Measurements from ENCODE around the gene PTPRF. TPM values are rescaled to one million over a fixed set of nuclear protein-coding genes. Genes with fewer than 3 reads are reported as not detected.

The PTPRF gene
- polyA plus RNA-seq, 10 donors, result 12.9 to 55.3 (median 17.0) TPM

DNA sequence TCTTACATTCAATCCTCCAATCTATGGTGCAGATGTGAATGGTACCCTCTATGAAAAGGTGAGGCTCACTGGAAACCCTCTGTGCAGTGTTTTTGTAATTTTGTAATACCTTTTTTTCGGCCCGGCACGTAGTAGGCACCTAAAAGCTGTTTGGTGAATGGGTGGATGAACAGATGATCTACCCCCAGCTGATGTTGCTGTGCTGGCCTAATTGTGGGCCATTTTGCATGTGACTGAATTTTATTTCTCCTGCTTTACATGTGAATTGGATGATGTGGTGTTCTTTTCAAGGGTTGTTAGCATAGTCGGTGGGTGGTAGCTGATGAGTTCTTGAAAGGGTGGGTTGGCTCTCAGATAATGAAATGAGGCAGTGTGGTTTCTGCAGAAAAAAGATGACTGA is 129.7 kb downstream of the PTPRF start:
- no peak for DNase-seq

DNA sequence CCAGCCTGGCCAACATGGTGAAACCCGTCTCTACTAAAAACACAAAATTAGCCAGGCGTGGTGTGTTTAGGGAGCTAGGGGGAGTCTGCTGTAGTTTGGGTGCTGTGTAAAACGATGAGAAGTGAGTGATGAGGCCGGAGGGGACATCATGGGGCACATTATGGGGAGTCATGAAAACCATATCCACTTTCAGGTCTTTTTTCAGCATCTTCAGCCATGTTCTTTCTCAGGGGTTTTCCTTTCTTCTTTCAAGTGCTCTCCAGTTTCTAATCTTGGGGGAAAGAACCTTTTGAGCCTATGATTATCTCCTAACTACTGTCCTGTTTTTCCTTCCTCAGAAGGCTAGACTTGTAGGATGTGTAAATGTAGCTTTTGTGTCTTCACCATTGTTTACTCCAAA is 133.7 kb downstream of the PTPRF start:
- no peak for DNase-seq

- no peak for DNase-seq
Observed at GRCh38 chr1:43666608-43667007, 135.9 kb downstream of the PTPRF start.

DNA sequence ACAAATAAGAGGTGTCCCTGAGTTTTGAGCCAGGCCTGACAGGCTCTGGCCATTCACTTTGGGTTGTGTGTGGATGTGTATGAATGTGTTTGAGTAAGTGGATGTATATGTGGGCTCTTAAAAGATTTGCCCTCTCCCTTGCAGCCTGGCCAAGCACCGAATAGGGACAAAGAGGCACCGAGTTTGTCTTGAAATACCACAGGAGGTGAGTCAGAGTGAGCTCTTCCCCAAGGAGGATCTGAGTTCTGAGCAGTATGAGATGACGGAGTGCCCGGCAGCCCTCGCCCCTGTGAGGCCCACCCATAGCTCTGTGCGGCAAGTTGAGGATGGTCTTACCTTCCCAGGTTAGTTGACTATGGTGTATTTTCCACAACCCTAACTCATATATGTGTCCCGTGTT is 138.3 kb downstream of the PTPRF start:
- no peak for DNase-seq

DNA sequence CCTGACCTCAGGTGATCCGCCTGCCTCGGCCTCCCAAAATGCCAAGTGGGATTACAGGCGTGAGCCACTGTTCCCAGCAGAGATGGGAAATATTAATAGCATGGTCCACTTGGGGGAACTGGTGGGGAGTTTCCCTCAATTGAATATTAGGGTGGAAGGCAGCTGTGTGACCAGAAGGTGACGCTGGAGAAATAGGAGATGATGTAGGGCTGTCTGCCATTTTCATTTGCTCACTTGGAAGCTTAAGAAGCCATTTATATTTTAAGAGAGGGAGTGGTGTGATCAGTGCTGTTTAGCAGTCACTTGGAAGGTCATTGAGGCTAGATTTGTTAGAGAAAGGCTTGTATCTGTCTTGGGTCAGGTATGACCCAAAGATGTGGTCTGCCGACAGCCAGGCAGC is 139.2 kb downstream of the PTPRF start:
- DNase-seq, result no peak

DNA sequence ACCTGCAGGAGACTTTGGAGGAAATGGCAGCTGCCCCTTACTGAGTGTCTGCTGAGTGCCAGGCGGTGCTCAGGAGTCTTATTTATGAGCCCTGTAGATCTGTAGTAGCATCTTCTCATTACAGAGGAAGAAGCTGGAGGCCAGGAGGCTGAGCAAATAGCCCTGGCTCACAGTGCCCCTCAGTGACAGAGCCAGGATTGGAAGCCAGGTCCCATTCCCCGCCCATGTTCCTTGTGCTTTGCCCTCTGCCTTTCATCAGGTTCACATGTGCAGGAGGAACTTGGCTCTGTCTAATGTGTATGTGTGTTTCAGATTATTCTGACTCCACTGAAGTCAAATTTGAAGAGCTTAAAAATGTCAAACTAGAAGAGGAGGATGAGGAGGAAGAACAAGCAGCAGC is 140.5 kb downstream of the PTPRF start:
- DNase-seq, result no peak

DNA sequence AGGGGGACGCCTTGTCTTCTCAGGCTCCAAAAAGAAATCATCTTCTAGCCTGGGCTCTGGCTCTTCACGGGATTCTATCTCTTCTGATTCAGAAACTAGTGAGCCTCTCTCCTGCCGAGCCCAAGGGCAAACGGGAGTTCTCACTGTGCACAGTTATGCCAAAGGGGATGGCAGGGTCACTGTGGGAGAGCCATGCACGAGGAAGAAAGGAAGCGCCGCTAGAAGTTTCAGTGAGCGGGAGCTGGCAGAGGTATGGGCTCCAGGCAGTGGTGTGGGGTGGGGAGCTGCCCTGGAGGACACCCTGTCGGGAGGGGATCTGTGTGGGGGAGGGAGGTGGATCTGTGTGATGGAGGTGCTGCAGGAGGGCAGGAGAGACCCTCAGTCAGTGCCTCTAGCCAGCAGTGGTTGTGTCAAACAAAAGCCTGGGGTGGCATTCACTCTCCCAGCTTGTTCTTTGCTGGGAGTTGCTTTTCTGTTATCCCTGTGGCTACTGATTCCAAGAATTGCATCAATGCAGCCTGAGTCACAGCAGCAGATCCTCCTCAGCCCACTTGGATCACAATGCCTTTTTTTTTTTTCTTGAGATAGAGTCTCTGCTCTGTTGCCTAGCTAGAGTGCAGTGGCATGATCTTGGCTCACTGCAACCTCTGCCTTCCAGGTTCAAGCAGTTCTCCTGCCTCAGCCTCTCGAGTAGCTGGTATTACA is 141.1 kb downstream of the PTPRF start:
- DNase-seq, result no peak

DNA sequence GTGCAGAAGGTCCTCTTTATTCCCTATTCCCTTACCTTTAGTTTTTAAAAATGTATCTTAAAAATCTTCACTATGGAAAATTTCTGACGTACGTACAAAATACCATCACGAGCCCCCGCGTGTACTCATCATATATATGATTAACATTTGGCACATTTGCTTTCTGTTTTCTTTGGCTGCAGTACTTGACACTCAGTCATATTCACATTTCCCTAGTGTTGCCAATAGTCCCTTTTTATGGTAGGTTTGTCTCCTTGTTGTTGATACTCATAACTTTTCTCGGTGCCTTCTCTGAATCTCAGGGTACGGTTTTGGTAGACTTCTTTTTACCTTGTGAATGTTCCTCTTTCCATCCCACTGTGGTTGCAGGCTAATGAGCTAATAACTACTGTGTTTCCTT is 142.6 kb downstream of the PTPRF start:
- no peak for DNase-seq

Other genes starting within 250 kb of the PTPRF start
- under 1 TPM in 3 of 10 donors, not detected in 7; 0.13 to 0.49 (median 0.37) TPM for gene C1orf210, start 245.3 kb upstream of the PTPRF start, polyA plus RNA-seq (ENCODE audit: insufficient read length in 10 of 10)
- 10 to 100 TPM; 29.3 to 58.5 (median 42.2) TPM for gene TIE1, start 229.9 kb upstream of the PTPRF start, polyA plus RNA-seq (ENCODE audit: insufficient read length in 10 of 10)
- gene MPL, start 193.1 kb upstream of the PTPRF start, polyA plus RNA-seq (ENCODE audit: insufficient read length in 10 of 10), result under 1 TPM in 7 of 10 donors, not detected in 3; 0.07 to 0.36 (median 0.13) TPM
- gene CDC20, start 171.9 kb upstream of the PTPRF start, polyA plus RNA-seq (ENCODE audit: insufficient read length in 10 of 10), result 10 to 100 TPM; 11.7 to 33.1 (median 19.3) TPM
- gene ELOVL1, start 162.9 kb upstream of the PTPRF start, polyA plus RNA-seq (ENCODE audit: insufficient read length in 10 of 10), result 10 to 100 TPM; 30.6 to 50.2 (median 36.4) TPM
- 10 to 100 TPM; 23.3 to 31.8 (median 28.5) TPM for gene MED8, start 141.1 kb upstream of the PTPRF start, polyA plus RNA-seq (ENCODE audit: insufficient read length in 10 of 10)
- gene SZT2, start 141.0 kb upstream of the PTPRF start, polyA plus RNA-seq (ENCODE audit: insufficient read length in 10 of 10), result 10 to 100 TPM; 10.1 to 22.0 (median 13.6) TPM
- gene HYI, start 77.0 kb upstream of the PTPRF start, polyA plus RNA-seq (ENCODE audit: insufficient read length in 10 of 10), result 10 to 100 TPM; 14.1 to 25.4 (median 18.8) TPM
- 10 to 100 TPM; 18.4 to 27.3 (median 21.1) TPM for gene KDM4A, start 119.3 kb downstream of the PTPRF start, polyA plus RNA-seq (ENCODE audit: insufficient read length in 10 of 10)
- gene ST3GAL3, start 176.7 kb downstream of the PTPRF start, polyA plus RNA-seq (ENCODE audit: insufficient read length in 10 of 10), result 10 to 100 TPM; 24.3 to 40.5 (median 32.2) TPM

All from muscle of back (tissue), 11 donors.